K562 (cell line): ENCODE data around the gene TFF1. TPM values are rescaled to one million over a fixed set of nuclear protein-coding genes. Genes with fewer than 3 reads are reported as not detected.

Source experiments
- ATAC-seq: fragments of 200-7000 bp; cut with Tn5 transposase; 3 replicates; pipeline ENCODE4 v1.9.1; 2020; ENCODE audit warnings: moderate library complexity
- BruUV-seq: library from RNA; stranded (reverse); fragments of 400-500 nt; replicated peaks from 2 replicates; lab custom pipeline; 2021; lab: Mats Ljungman, UMichigan
- CTCF ChIA-PET: fragments of 300-600 bp; formaldehyde crosslinking; extraction: SDS; loops from one replicate; lab custom pipeline; 2021; ENCODE audit warnings: low intra/inter-chr PET ratio; lab: Yijun Ruan, JAX
- POLR2A ChIA-PET: fragments of 300-600, 350-650 bp; sonication (Branson Sonifier 250); formaldehyde crosslinking; extraction: SDS; loops from one replicate; lab custom pipeline; 2021; ENCODE audit warnings: antibody characterized with exemption, inconsistent platforms; lab: Yijun Ruan, JAX
- DNase-seq, 4 experiments: peaks; one replicate each; pipeline versions ENCODE4 v3.0.0 to v3.0.0-alpha.2; 2011 to 2018; ENCODE audit warnings: low spot score in 3 of 4, mixed read lengths in 3 of 4; ENCODE audit errors: extremely low read depth in 1 of 4
- FAIRE-seq: peaks from 2 replicates; lab custom pipeline; 2011; peaks lifted over from hg19 to GRCh38; lab: Jason Lieb, UNC
- H2AFZ ChIP-seq: 2 replicates; pipeline ENCODE4 v1.6.0; 2011; ENCODE audit warnings: low read depth, low read length, control low read depth, inconsistent platforms
- H3K27ac ChIP-seq: fragments of 200-600 bp; 3 replicates; pipeline ENCODE4 v1.8.0; 2011; ENCODE audit warnings: low read depth, mild to moderate bottlenecking, control low read depth, inconsistent platforms, low read length, moderate library complexity, mixed read lengths; ENCODE audit errors: extremely low read depth
- H3K27me3 ChIP-seq, 2 experiments: fragments of 300-600 bp in 1 of 2; 2 replicates in 1 of 2; 3 replicates in 1 of 2; pipeline versions ENCODE4 v1.6.0 to v1.8.0; 2011; ENCODE audit warnings: inconsistent platforms in 2 of 2, low read length in 2 of 2, mild to moderate bottlenecking in 1 of 2, mixed read lengths in 1 of 2, moderate library complexity in 1 of 2; ENCODE audit not compliant: control insufficient read depth in 2 of 2, insufficient read depth in 2 of 2
- H3K36me3 ChIP-seq: fragments of 300-600 bp; 3 replicates; pipeline ENCODE4 v1.8.0; 2011; ENCODE audit warnings: mild to moderate bottlenecking, low read length, inconsistent platforms; ENCODE audit not compliant: control insufficient read depth, insufficient read depth
- H3K4me1 ChIP-seq, 2 experiments: fragments of 200-600 bp in 1 of 2; replicated peaks in 1 of 2; 2 replicates in 1 of 2; 3 replicates in 1 of 2; pipeline versions ENCODE4 v1.5.1 to v1.8.0; 2011; ENCODE audit warnings: inconsistent platforms in 2 of 2, low read length in 2 of 2, mild to moderate bottlenecking in 1 of 2, mixed read lengths in 1 of 2, moderate library complexity in 1 of 2; ENCODE audit not compliant: control insufficient read depth in 2 of 2, insufficient read depth in 2 of 2
- H3K4me2 ChIP-seq: 2 replicates; pipeline ENCODE4 v1.6.1; 2011; ENCODE audit warnings: low read length, control low read depth, inconsistent platforms, mixed read lengths; ENCODE audit not compliant: insufficient read depth
- H3K4me3 ChIP-seq: fragments of 200-600 bp; sonication (generic), shearing (Covaris generic); 2 replicates; pipeline ENCODE4 v1.5.1; 2016; ENCODE audit warnings: control low read depth, inconsistent platforms
- H3K79me2 ChIP-seq: fragments of 200-600 bp; 3 replicates; pipeline ENCODE4 v1.8.0; 2011; ENCODE audit warnings: low read length, inconsistent platforms; ENCODE audit not compliant: control insufficient read depth, insufficient read depth
- H3K9ac ChIP-seq, 2 experiments: 2 replicates each; pipeline versions ENCODE4 v1.6.0 to v1.6.1; 2011; ENCODE audit warnings: low read depth in 2 of 2, low read length in 2 of 2, control low read depth in 1 of 2, inconsistent platforms in 1 of 2, mild to moderate bottlenecking in 1 of 2, mixed read lengths in 1 of 2; ENCODE audit not compliant: insufficient read depth in 1 of 2
- H3K9me1 ChIP-seq: one replicate; pipeline ENCODE4 v1.6.0; 2011; ENCODE audit warnings: inconsistent platforms, mild to moderate bottlenecking, low read length, moderate library complexity; ENCODE audit not compliant: control insufficient read depth, insufficient read depth
- H3K9me3 ChIP-seq: replicated peaks from 2 replicates; pipeline ENCODE4 v1.5.1; 2011; ENCODE audit warnings: low read depth, low read length, inconsistent platforms; ENCODE audit not compliant: control insufficient read depth, insufficient read depth
- H4K20me1 ChIP-seq: replicated peaks from 2 replicates; pipeline ENCODE4 v1.6.1; 2011; ENCODE audit warnings: low read length, inconsistent platforms, mixed read lengths; ENCODE audit not compliant: control insufficient read depth, insufficient read depth
- GTF2E2 ChIP-seq: fragments of 200-800 bp; sonication (Bioruptor generic); IDR thresholded peaks from 2 replicates; pipeline ENCODE4 v1.6.1; 2016; ENCODE audit warnings: missing genetic modification characterization, missing compliant biosample characterization
- HIVEP1 ChIP-seq: fragments of 250-450 bp; sonication (Bioruptor Pico); IDR thresholded peaks from 2 replicates; pipeline ENCODE4 v1.4.0; 2020; ENCODE audit warnings: mild to moderate bottlenecking
- KLF16 ChIP-seq: IDR thresholded peaks from 2 replicates; pipeline ENCODE4 v1.6.1; 2016; ENCODE audit warnings: antibody characterized with exemption
- RBM22 ChIP-seq: fragments of 200-400 bp; formaldehyde crosslinking; IDR thresholded peaks from 2 replicates; pipeline ENCODE4 v1.6.1; 2018; ENCODE audit warnings: low read length, low read depth; ENCODE audit not compliant: poor library complexity, severe bottlenecking
- SFPQ ChIP-seq: fragments of 200-400 bp; formaldehyde crosslinking; IDR thresholded peaks from 2 replicates; pipeline ENCODE4 v1.6.1; 2017; ENCODE audit warnings: mild to moderate bottlenecking, low read depth, low read length, moderate library complexity
- SIX5 ChIP-seq, 2 experiments: IDR thresholded peaks; 2 replicates each; pipeline ENCODE4 v1.6.1; 2011; ENCODE audit warnings: low read length in 2 of 2, borderline replicate concordance in 1 of 2, low read depth in 1 of 2, mild to moderate bottlenecking in 1 of 2, moderate library complexity in 1 of 2; ENCODE audit not compliant: insufficient read depth in 1 of 2
- ZFP36 ChIP-seq: fragments of 150-350 bp; IDR thresholded peaks from 2 replicates; pipeline ENCODE4 v1.6.1; 2018; ENCODE audit warnings: low read length, low read depth; ENCODE audit not compliant: partially characterized antibody
- ZFPM2 ChIP-seq: fragments of 250-450 bp; sonication (Bioruptor Pico); IDR thresholded peaks from 2 replicates; pipeline ENCODE4 v1.5.1; 2022; ENCODE audit warnings: mild to moderate bottlenecking
- ZNF274 ChIP-seq: IDR thresholded peaks from 2 replicates; pipeline ENCODE4 v1.6.1; 2011; ENCODE audit warnings: low read depth, mild to moderate bottlenecking, low read length, moderate library complexity, borderline replicate concordance
- ZNF655 ChIP-seq: fragments of 250-450 bp; sonication (Bioruptor Pico); IDR thresholded peaks from 2 replicates; pipeline ENCODE4 v1.5.0; 2021
- WGBS: fragments of 100-300 bp; shearing (Covaris generic); methylation state at CpG from one replicate; pipeline ENCODE4 v1.1.6; 2016; ENCODE audit warnings: low coverage, mixed read lengths; ENCODE audit not compliant: insufficient coverage; ENCODE audit errors: missing lambda C conversion rate; 5-methylcytosine and 5-hydroxymethylcytosine counted together
- in situ Hi-C: fragments of 300-500 bp; cut with MboI; formaldehyde crosslinking; loops from 4 replicates; pipeline ENCODE4 v1.15.0; 2018; ENCODE audit warnings: inconsistent platforms, mixed read lengths
- intact Hi-C: fragments of 100-400 bp; cut with micrococcal nuclease; formaldehyde crosslinking; loops from 2 replicates; pipeline ENCODE4 v1.14.2; 2022
- polyA plus RNA-seq, 8 experiments: library from polyadenylated mRNA; depleted of rRNA in 4 of 8; stranded (reverse) in 5 of 8; unstranded in 3 of 8; fragments of >200 nt; fragmentation: Nextera tagmentation in 2 of 8; fragmentation: Illumina TruSeq in 1 of 8; extraction: Ambion mirVana in 2 of 8; extraction: Trizol in 1 of 8; gene quantifications; 2 replicates each; pipeline versions ENCODE4 v1.2.1 to v1.2.3, GENCODE V29; 2011 to 2014; ENCODE audit warnings: inconsistent platforms in 1 of 8, missing spikeins in 1 of 8
- total RNA-seq, 7 experiments: library from RNA; depleted of rRNA in 6 of 7; stranded (reverse); fragments of >200 nt in 6 of 7; fragmentation: Illumina TruSeq in 2 of 7; extraction: Trizol in 2 of 7; gene quantifications; 2 replicates each; pipeline versions ENCODE4 v1.2.1 to v1.2.3, GENCODE V29; 2011 to 2021; ENCODE audit warnings: low replicate concordance in 1 of 7

Gene TFF1
- total and polyA plus RNA-seq, 9 of the 15 experiments (the other 6 are each of a cell fraction or from before 2014, with no cell fraction given): 0.31 TPM; not detected in 8

- TF ChIP-seq RBM22: no peak
- TF ChIP-seq ZFPM2: no peak
- no peak for TF ChIP-seq HIVEP1 (CRISPR knock-in tag)
- no peak for TF ChIP-seq ZNF274
- TF ChIP-seq SFPQ: no peak
- no peak for TF ChIP-seq GTF2E2 (tag)
These were observed 19.3 kb downstream of the TFF1 start (continued) for GRCh38 chr21:42346866-42347600.

GRCh38 chr21:42346441-42346840, 19.9 kb downstream of the TFF1 start:
- Histone ChIP-seq H3K9ac (no peak overlapping the region), H4K20me1 (no peaks in the 10 kb centered on the region), H3K9me1 (no peaks in the 10 kb centered on the region), H3K4me2 (no peak overlapping the region), H3K27me3 (peaks cover 34 to 62% of the 10 kb centered on the region in 2 experiments), H3K79me2 (no peaks in the 10 kb centered on the region), H3K27ac (no peak overlapping the region), H3K4me1 (peaks cover 0 to 4% of the 10 kb centered on the region in 2 experiments; a peak in 1 of 5 replicates), H3K4me3 (no peak overlapping the region), H2AFZ (no peak overlapping the region), H3K9me3 (no peaks in the 10 kb centered on the region), H3K36me3 (no peaks in the 10 kb centered on the region)
- no peak for ATAC-seq
- in situ Hi-C loops (no loop called here), intact Hi-C loops (no loop called here)
- no peak for FAIRE-seq
- no peak for DNase-seq
- no TSS peak for BruUV-seq
- CTCF ChIA-PET: no interaction called here
- 3% methylated on average over 9 of the region's 9 CpGs for WGBS
- POLR2A ChIA-PET: interaction anchor here (1.2 kb wide), 1 partner anchor 15 kb away, joined by 4 read pairs; no protein-coding TSS in a partner anchor
- TF ChIP-seq KLF16 (no peak), ZFP36 (no peak), SIX5 (IDR thresholded peaks at IDR 0.05; ENCODE audit: borderline replicate concordance in 1 of 2, insufficient read depth in 1 of 2, low read depth in 1 of 2, low read length in 2 of 2) (0 out of 4 replicates have a peak, but pooled peaks of 1 of the 2 experiments have one; percentile 8), ZNF655 (no peak)
